NOMO-1 treated with dmso at 0.1 percent for 144 hours (cell line): ENCODE data around the gene GJC1.

Experiments
- DNase-seq: peaks from one replicate; lab custom pipeline; 2025; ENCODE audit not compliant: unreplicated experiment; lab: John Stamatoyannopoulos, UW

GJC1 gene

DNA sequence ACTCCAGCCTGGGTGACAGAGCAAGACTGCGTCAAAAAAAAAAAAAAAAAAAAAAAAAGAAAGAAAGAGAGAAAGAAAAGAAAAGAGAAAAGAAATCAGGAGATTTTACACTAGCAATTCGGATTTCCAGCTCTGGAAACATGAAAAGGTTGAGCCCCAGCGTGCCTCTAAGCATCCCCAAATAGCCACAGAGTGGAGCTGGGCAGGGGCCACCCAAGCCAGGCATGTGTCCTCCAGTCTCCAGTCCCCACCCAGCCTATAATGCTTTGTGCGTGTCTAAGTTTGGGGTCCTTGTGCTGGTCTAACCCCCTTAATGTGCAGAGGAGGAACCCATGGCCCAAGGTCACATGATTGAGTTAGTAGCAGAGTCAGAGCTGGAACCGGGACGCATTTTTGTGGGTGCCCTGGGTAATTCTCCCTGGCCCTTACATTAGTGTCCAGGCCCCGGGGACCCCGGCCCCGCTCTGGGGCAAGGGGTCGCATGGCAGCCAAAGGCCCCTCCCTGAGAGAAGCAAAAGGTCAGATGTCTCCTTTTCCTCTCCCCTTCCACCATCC lies 51.4 kb downstream of the GJC1 start:
- no peak for DNase-seq

DNA sequence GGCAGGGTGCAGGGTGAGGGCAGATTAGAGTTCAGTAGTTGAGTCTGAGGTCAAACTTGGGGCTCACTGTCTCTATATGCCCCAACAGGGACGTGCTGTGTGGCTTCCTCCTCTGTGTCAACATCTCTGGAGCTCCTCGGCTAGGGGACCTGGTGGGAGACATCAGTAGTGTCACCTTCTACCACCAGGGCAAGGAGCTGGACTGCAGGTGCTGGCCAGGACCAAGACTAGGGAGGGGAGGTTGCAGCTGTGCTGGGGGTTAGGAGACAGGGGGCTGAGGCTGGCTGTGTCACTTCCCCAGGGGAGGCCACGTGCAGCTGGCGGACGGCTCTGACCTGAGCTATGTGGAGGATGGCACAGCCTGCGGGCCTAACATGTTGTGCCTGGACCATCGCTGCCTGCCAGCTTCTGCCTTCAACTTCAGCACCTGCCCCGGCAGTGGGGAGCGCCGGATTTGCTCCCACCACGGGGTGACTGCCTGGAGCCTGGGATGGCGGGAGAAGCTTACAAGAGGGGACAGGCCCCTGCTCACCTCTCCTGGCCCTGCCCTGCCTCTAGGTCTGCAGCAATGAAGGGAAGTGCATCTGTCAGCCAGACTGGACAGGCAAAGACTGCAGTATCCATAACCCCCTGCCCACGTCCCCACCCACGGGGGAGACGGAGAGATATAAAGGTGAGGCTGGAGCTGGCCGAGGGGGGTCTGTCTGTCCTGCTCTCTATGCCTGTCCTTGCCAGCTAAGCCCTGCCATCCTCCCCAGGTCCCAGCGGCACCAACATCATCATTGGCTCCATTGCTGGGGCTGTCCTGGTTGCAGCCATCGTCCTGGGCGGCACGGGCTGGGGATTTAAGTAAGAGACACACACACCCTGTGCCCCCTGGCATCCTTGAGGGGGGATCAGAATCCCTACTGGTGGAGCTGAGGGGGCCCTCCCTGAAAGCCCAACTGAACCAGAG lies 52.4 kb downstream of the GJC1 start:
- DNase-seq: no peak

DNA sequence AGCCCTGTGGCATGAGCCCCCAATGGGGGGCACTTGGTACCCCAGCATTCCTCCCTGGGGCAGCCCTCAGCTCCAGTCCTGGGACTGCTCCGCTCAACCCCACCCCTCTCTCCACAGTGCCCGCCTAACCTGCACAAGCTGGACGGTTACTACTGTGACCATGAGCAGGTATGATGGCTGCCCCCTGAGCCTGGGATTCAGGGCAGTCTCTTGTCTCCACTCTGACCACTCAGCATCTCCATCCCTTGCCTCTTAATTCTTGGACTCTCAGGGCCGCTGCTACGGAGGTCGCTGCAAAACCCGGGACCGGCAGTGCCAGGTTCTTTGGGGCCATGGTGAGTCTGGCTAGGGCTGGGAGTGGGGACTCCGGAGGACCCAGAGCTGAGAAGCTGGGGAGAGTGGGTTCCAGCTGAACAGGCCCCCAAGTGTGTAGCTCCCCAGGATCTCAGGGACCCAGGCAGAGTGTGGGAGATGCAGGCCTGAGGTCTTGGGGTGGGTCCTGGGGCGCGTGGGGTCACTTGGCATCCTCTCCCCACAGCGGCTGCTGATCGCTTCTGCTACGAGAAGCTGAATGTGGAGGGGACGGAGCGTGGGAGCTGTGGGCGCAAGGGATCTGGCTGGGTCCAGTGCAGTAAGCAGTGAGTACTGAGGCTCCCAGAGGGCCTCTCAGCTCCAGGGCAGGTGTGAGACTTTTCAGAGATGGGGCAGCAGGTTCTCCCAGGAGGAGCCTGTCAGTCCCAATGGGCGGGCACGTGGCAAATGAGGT lies 53.3 kb downstream of the GJC1 start:
- DNase-seq: no peak

DNA sequence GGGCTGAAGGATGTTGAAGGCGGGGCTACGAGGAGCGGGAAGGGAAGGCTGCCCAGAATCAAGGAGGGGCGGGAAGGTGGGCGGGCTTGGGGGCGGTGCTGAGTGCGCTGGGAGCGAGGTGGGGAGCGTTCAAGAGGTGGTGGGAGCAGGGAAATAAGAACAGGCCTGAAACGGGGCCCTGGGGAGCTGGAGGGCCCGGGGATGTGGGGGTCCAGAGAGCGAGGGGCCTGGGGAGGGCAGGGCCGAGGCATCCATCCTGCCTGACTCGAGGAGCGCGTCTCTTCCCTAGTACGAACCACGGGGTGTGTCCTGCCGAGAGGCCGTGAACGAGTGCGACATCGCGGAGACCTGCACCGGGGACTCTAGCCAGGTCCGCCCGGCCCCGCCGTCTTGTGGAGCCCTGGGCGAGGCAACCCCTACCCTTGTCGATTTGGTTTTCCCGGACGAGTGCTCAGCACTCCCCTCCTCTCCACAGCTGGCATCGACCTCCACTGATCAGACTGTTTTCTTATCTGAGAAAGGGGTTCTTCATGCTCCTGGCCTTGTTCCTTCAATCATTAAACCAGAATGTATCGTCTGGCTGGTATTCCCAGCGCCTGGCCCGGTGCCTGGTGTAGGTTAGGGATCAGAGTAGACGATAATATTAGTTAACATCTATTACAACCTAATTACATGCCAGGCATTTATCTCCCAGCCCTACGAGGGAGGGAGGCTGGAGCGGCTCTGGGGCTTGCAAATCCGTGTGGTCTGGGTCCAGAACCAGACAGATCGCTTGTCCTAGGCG lies 54.1 kb downstream of the GJC1 start:
- DNase-seq: no peak

DNA sequence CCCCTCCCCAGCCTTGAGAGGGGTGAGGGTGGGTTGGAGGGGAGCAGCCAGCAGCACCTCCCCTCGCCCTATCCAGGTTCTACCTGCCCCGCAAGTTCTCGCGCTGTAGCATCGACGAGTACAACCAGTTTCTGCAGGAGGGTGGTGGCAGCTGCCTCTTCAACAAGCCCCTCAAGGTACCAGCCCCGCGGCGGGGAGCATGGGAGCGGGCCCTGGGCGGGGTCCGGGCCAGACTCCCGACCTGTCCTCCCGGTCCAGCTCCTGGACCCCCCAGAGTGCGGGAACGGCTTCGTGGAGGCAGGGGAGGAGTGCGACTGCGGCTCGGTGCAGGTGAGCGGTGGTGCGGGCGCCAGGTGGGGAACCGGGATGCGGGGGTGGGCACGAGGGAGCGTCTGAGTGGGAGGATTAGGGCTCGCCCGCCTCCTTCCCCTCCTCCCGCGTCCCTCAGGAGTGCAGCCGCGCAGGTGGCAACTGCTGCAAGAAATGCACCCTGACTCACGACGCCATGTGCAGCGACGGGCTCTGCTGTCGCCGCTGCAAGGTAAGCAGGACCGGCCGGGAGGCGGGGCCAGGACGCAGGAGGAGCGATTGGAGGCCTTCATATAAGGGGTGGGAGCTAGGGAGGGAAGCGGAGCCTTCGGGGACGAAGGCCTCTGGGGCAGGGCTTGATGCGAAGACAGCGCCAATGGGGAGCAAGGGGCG lies 54.8 kb downstream of the GJC1 start:
- DNase-seq: peak; percentile 97

DNA sequence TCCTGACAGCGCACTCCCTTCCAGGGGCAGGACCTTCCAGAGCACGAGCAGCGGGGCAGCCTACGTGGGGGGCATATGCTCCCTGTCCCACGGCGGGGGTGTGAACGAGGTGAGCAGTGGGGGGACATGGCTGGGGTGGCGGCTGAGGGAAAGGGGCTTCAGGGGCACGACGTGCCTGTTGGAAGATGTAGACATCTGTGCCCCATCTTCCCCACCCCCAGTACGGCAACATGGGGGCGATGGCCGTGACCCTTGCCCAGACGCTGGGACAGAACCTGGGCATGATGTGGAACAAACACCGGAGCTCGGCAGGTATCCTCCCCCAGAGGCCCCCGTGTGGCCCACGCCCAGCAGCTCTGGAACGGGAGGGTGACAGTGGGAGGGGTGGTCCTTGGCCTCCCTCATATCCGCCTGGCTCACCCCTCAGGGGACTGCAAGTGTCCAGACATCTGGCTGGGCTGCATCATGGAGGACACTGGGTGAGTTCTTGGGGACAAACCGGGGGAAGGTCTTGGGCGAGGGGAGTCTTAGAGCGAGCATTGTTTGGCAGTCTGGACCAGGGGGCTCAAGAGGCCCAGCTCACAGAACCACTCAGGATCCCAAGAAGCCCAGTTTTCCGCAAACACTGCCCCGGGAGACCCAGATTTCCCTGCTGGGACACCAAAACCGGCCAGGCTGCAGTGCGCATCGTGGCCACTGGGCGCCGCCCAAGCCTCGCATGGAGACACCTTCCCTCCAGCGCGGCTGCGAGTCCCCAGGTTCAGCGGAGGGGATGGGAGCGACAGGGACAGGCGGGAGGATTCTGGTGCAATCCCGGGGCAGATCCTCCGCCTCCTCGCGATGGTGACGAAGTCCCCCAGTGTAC lies 55.6 kb downstream of the GJC1 start:
- peak; percentile 48 for DNase-seq

DNA sequence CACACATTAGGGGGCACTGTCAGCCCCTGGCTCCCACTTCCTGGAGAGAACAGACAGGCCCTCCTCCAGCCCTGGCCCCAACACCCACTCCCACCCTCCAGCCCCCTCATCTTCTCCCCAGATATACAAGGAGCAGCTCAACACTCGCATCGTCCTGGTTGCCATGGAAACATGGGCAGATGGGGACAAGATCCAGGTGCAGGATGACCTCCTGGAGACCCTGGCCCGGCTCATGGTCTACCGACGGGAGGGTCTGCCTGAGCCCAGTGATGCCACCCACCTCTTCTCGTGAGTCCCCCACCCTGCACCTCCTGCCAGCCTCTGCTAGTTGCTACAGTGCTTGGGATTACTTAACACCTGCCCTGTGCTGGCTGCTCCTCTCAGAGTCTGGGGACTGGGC lies 56.9 kb downstream of the GJC1 start:
- DNase-seq: no peak

DNA sequence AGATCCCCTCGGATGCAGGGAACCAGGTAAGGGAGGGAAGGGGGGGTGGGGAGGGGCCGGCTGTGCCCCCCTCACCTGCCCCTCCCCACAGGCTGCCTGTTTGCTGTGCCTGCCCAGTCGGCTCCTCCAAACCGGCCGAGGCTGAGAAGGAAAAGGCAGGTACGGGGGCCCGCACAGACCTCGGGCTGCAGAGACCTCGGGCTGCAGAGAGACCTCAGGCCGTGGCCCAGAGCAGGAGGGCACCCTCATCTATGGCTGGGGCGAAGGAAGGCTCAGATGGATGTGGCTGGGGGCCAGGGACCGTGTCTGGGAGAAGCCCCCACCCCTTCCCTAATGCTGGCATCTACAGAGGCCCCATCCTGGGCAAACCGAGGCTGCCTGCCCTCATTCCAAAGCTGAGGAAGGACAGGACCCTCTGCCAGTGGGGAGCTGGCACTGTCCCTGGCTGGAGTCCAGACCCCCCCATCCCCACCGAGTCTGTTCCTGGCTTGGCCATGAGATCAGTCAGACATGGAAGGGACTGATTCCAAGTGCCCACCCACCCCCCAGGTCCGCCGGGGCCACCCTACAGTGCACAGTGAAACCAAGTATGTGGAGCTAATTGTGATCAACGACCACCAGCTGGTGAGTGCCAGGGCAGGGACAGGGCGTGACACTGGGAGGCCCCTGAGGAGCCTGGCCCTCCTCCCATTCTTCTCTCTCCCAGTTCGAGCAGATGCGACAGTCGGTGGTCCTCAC lies 57.6 kb downstream of the GJC1 start:
- no peak for DNase-seq

DNA sequence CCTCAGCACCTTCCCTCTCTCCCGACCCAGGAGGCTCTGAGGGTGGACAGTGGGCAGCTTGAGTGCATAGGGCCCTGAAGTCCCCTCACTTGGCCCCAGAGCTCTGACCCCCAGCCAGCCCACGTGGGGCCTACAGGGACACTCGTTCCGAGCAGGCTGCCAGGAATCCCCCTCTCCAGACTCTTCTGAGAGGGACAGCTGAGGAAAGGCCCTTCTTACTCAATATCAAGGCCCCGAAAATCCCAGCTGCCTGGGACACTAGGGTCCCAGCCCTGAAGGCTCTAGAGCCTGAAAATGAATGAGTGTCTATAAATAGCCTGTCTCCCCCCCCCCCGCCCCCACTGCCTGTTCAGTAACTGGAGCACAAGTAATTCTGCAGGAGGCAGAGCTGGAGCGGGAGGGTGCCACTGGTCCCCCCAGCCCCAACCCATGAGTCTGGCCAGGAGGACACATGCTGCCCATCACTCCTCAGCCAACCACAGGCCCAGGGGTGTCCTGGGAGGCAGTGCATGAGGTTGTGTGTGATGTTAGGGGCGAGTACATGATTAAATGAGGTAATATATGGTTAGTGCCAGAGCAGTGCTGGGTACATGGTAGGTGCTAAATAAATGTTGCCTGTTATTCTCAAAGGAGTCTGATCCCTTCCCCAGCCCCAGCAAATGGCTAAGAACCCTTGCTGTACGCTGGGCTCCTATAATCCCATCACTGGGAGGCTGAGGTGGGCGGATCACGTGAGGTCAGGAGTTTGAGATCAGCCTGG lies 59.7 kb downstream of the GJC1 start:
- no peak for DNase-seq

DNA sequence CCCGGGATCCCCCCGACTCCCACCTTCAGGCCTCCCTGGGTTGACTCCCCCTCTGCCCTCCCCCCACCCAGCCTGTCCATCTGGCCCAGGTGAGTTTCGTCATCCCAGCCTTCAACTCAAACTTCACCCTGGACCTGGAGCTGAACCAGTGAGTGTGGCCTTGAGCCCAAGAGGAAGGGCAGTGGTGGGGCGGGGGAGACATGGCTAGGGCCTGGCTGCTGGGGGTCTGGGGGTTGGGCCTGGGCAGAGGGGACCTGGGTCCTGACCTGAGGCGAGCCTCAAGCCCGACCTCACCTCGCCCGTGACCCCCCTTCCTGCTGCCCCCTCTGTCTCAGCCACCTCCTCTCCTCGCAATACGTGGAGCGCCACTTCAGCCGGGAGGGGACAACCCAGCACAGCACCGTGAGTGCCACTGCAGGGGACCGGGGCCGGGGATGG lies 60.4 kb downstream of the GJC1 start:
- DNase-seq: no peak

DNA sequence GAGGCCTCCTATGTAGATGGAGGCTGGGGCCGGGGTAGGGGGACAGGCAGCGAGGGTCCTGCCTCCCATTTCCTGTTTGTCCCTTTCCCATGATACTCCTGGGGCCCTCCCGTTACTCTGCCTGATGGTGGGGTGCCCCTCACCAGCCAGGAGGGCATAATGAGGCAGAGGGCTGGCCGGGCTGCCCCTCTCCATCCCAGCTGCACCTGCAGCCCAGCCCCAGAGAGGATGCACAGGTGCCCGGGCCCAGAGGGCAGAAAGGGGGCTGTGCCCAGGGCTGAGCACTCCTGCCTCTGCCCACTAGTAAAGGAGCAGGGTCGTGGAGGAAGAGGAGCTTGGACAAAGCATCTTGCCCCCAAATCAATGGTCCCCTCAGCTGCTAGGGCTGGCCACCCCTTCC lies 60.9 kb downstream of the GJC1 start:
- no peak for DNase-seq

DNA sequence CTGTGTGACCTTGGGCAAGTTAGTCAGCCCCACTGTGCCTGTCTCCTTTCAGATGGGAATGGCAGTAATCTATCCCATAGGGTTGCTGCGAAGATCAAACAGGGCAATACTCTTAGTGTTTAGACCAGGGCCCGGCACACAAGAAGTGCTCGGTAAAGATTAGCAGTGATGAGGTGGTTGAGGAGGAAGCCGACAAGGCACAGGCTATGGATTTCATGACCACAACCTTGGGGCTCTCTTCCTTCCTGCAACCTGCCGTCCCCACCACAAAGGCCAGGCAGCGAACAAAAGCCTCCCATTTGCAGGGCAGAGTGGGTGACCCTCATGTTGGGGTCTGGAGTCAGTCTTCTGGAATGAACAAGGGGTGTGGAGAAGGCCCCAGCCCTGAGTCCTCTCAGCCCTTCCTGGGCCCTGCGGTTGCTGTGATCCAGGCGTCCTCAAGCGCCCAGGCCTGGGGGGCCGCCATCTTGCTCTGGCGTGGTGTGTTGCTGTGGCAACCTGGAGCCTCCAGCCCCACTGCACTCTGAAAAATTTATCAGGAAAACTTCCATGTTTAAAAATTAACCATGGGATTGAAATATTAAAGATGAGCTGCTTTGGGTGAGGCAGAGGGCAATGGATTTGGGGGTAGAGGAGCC lies 61.5 kb downstream of the GJC1 start:
- DNase-seq: no peak

DNA sequence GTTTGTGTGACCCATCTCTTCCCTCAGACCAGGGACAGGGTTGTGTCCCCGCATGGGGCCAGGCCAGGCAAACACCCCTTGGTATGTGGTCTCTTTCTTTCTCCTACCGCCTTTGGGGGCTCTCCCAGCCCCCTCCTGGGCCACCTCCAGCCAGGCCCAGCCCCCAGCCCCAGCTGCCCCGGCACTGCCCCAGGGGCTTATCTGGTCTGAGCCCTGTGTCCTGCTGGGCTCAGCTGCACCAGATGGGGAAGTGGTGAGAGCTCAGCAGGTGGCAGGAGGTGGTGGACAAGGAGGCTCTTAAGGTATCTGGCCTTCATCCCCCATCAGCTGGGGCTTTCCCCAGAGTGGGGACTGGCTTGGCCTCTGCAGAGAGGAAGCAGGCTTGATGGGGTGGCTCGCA lies 62.6 kb downstream of the GJC1 start:
- no peak for DNase-seq

DNA sequence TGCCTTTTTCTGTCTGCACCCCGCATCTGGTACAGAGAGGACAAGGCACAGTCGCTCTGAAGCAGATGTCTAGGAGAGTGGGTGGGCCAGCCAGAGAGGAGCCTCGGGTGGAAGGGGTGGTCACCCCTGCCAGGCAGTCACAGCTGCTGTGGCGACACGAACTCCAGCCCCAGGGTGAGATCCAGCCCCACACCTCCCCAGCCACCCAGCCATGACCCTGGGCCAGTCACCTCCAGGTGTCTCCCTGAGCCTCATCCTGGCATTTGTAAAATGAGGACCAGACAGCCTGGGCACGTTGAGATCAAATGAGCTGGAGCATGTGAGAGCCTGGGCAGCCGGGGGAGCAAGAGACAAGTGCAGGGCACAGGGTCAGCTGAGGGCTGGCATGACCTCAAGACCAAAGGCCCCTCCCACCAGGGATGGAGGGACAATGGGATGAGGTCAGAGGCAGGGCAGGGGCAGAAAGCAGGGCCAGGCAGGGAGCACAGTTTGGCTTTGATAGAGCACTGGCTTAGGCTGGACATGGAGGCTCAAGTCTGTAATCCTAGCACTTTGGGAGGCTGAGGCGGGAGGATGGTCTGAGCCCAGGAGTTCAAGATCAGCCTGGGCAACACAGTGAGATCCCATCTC lies 63.6 kb downstream of the GJC1 start:
- no peak for DNase-seq

DNA sequence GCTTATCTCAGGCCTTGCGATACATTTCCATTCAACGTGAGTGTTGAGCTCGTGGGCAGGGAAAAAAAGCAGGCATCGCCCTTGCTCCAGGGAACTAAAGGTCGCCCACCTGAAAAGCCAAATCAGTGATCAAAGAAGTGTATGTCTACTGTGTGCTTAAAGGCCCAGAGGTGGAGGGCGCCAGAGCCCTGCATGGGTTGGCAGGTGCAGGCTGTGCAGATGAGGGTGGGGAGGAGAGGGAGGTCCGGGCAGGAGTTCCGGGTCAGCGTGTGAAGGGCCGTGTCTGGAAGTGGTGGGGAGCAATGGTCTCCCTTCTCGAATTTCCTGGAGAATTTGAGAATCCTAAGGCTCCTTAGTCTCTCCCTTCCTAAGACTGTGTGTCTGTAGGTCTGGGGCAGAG lies 64.1 kb downstream of the GJC1 start:
- no peak for DNase-seq

DNA sequence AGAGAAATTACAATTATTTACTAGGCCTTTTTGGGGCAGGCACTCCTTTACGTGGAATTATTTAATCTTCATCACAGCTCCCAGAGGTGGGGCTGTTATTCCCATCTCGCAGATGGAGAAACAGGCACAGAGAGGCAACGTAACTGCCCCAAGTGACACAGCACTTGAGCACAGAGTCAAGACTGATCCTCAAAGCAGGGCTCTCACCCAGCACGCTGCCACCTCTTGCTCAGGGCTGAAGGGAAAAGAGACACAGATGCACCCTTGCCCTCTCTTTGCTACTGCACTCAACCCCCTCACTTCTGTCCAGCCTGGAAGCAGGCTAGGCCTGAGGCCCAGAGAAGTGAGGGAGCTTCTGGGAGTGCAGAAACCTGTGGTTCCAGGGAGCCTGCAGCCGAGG lies 66.9 kb downstream of the GJC1 start:
- DNase-seq: no peak
